GM23338 (cell line): ENCODE measurements around the gene OTUB1. TPM values are rescaled to one million over a fixed set of nuclear protein-coding genes. Genes with fewer than 3 reads are reported as not detected.
A peak's percentile ranks its signal among the peaks of the same experiment; 100 is the strongest.

Experiments used
- ATAC-seq: fragments of 200-7000 bp; cut with Tn5 transposase; 3 replicates; pipeline ENCODE4 v1.9.1; 2020
- DNase-seq: peaks from one replicate; pipeline ENCODE4 v3.0.0-alpha.2; 2015; ENCODE audit warnings: low spot score
- H2AFZ ChIP-seq: fragments of 200-600 bp; sonication (generic); 2 replicates; pipeline ENCODE4 v1.8.0; 2016; ENCODE audit warnings: antibody characterized with exemption, mild to moderate bottlenecking, moderate library complexity
- H3F3A ChIP-seq: fragments of 200-600 bp; sonication (generic); replicated peaks from 2 replicates; pipeline ENCODE4 v1.8.0; 2017; ENCODE audit warnings: antibody characterized with exemption, mixed run types, low read depth
- H3K27ac ChIP-seq: fragments of 200-600 bp; sonication (generic); 2 replicates; pipeline ENCODE4 v1.6.1; 2016; ENCODE audit warnings: low read depth
- H3K27me3 ChIP-seq: fragments of 200-600 bp; sonication (generic); 2 replicates; pipeline ENCODE4 v1.8.0; 2016; ENCODE audit warnings: mild to moderate bottlenecking, mixed run types, moderate library complexity; ENCODE audit not compliant: insufficient read depth
- H3K36me3 ChIP-seq: fragments of 200-600 bp; sonication (generic); 2 replicates; pipeline ENCODE4 v1.8.0; 2016; ENCODE audit warnings: mild to moderate bottlenecking; ENCODE audit not compliant: insufficient read depth
- H3K4me1 ChIP-seq: fragments of 200-600 bp; sonication (generic); 2 replicates; pipeline ENCODE4 v1.8.0; 2016; ENCODE audit warnings: mild to moderate bottlenecking, moderate library complexity; ENCODE audit not compliant: insufficient read depth
- H3K4me2 ChIP-seq: fragments of 200-600 bp; sonication (generic); 2 replicates; pipeline ENCODE4 v1.7.1; 2017; ENCODE audit warnings: mixed run types
- H3K4me3 ChIP-seq: fragments of 200-600 bp; sonication (generic); 2 replicates; pipeline ENCODE4 v1.6.1; 2016; ENCODE audit warnings: mixed run types
- H3K79me2 ChIP-seq: fragments of 200-600 bp; sonication (generic); replicated peaks from 2 replicates; pipeline ENCODE4 v1.8.0; 2017; ENCODE audit warnings: mild to moderate bottlenecking; ENCODE audit not compliant: insufficient read depth
- H3K9me2 ChIP-seq: fragments of 200-600 bp; sonication (generic); 2 replicates; pipeline ENCODE4 v1.8.0; 2017; ENCODE audit not compliant: insufficient read depth
- H4K20me1 ChIP-seq: fragments of 200-600 bp; sonication (generic); replicated peaks from 2 replicates; pipeline ENCODE4 v1.8.0; 2017; ENCODE audit warnings: mild to moderate bottlenecking; ENCODE audit not compliant: insufficient read depth
- H3K27ac Mint-ChIP-seq: 2 replicates; pipeline ENCODE4 v1.8.0; 2020; ENCODE audit warnings: inconsistent platforms, mild to moderate bottlenecking, moderate library complexity, mixed read lengths
- H3K27me3 Mint-ChIP-seq: 3 replicates; pipeline ENCODE4 v1.8.0; 2022; ENCODE audit warnings: low read depth, mild to moderate bottlenecking, moderate library complexity, mixed read lengths, inconsistent platforms; ENCODE audit not compliant: insufficient read depth, poor library complexity
- H3K36me3 Mint-ChIP-seq: 3 replicates; pipeline ENCODE4 v1.8.0; 2021; ENCODE audit warnings: low read depth, mild to moderate bottlenecking, inconsistent platforms, moderate library complexity, mixed read lengths
- H3K4me1 Mint-ChIP-seq: 3 replicates; pipeline ENCODE4 v1.8.0; 2020; ENCODE audit warnings: mild to moderate bottlenecking, inconsistent platforms, mixed read lengths
- H3K4me3 Mint-ChIP-seq: 3 replicates; pipeline ENCODE4 v1.8.0; 2021; ENCODE audit warnings: moderate library complexity, mild to moderate bottlenecking, inconsistent platforms, mixed read lengths
- H3K9me3 Mint-ChIP-seq: 3 replicates; pipeline ENCODE4 v1.8.0; 2020; ENCODE audit warnings: moderate library complexity, mild to moderate bottlenecking, inconsistent platforms, mixed read lengths
- CREB1 ChIP-seq: fragments of 250-450 bp; sonication (Bioruptor Pico); IDR thresholded peaks from 2 replicates; pipeline ENCODE4 v1.5.0; 2020; ENCODE audit warnings: low read depth, mild to moderate bottlenecking, moderate library complexity
- EZH2 ChIP-seq: fragments of 200-600 bp; sonication (generic); IDR thresholded peaks from one replicate; pipeline ENCODE4 v1.8.0; 2017; ENCODE audit warnings: antibody characterized with exemption, mild to moderate bottlenecking, low read depth; ENCODE audit not compliant: unreplicated experiment
- NANOG ChIP-seq: IDR thresholded peaks from 2 replicates; pipeline ENCODE4 v1.6.1; 2016; ENCODE audit warnings: antibody characterized with exemption, borderline replicate concordance
- POLR2AphosphoS5 ChIP-seq: IDR thresholded peaks from 2 replicates; pipeline ENCODE4 v1.6.1; 2016; ENCODE audit warnings: antibody characterized with exemption, low read depth
- STAT1 ChIP-seq: IDR thresholded peaks from one replicate; pipeline ENCODE4 v1.6.1; 2016; ENCODE audit warnings: antibody characterized with exemption; ENCODE audit not compliant: unreplicated experiment
- ZNF114 ChIP-seq: fragments of 250-450 bp; sonication (Bioruptor Pico); IDR thresholded peaks from 2 replicates; pipeline ENCODE4 v1.5.0; 2020; ENCODE audit warnings: mild to moderate bottlenecking, moderate library complexity
- ZNF331 ChIP-seq: fragments of 250-450 bp; sonication (Bioruptor Pico); IDR thresholded peaks from 2 replicates; pipeline ENCODE4 v1.5.0; 2020; ENCODE audit warnings: low read depth, mild to moderate bottlenecking, moderate library complexity
- polyA plus RNA-seq: library from polyadenylated mRNA; unstranded; fragments of >200 nt; fragmentation: Nextera tagmentation; extraction: Ambion mirVana; gene quantifications from 2 replicates; pipeline ENCODE4 v1.2.1, GENCODE V29; 2016
- total RNA-seq: library from RNA; depleted of rRNA; stranded (reverse); fragments of >200 nt; shearing (Covaris generic); gene quantifications from 2 replicates; pipeline ENCODE4 v1.2.3, GENCODE V29; 2014
- TF ChIP-seq, protein P1 (sequence below), 2 experiments: fragments of 200-600 bp in 1 of 2; sonication (generic) in 1 of 2; conservative IDR thresholded peaks; 2 replicates each; pipeline versions ENCODE4 v1.5.1 to v1.6.1; 2016 to 2017; ENCODE audit warnings: antibody characterized with exemption in 2 of 2, low read depth in 2 of 2, mild to moderate bottlenecking in 2 of 2, moderate library complexity in 1 of 2
- TF ChIP-seq, protein P2 (sequence below): IDR thresholded peaks from one replicate; pipeline ENCODE4 v1.6.1; 2018; ENCODE audit warnings: antibody characterized with exemption; ENCODE audit not compliant: unreplicated experiment
- TF ChIP-seq, protein P3 (sequence below): IDR thresholded peaks from 2 replicates; pipeline ENCODE4 v1.6.1; 2016; ENCODE audit warnings: antibody characterized with exemption

The OTUB1 gene
- total and polyA plus RNA-seq, 2 experiments from 2014 or later, result 122 to 207 TPM

DNA sequence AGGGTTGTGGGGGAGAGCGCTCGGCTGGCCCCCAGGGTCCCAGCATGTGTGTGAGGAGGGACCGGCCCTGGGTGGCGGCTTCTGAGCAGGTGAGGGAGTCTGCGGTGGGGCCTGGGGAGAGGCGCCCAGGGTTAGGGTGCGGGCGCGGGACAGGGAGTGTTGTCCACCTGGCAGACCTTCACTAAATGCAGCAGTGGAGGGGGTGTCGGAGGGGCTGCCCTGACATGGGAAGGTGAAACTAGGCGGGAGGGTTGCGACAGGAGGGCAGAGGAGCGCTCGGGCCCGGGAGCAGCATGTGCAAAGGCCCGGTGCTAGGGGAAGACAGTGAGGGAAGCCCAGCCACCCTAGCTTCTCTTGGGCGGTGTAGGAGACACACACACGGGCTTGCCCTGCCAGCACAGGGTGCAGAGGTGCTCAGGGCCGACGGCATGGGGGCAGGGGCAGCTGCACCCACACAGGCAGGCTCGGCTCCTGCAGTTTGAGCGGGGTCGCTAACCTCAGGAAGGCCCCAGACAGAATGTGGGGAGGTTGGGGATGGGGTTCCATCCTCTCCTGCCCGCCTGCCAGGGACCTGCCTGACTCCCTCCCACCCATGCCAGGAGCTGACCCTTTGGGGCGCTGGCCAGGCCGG is 22.2 kb downstream of the OTUB1 start:
- H4K20me1 ChIP-seq, result no peaks in the 10 kb centered on the region; the same call in 1 of the 2 replicates
- peaks cover 12% of the 10 kb centered on the region for H3K4me1 ChIP-seq
- peaks cover 23% of the 10 kb centered on the region for H3K4me1 Mint-ChIP-seq
- peaks cover 72% of the 10 kb centered on the region for H3K27me3 Mint-ChIP-seq
- no peaks in the 10 kb centered on the region for H3K36me3 ChIP-seq
- no peak overlapping the region for H3K27ac Mint-ChIP-seq
- no peak overlapping the region for H3K27ac ChIP-seq
- H3K9me2 ChIP-seq, result no peaks in the 10 kb centered on the region
- peaks cover 4% of the 10 kb centered on the region; the same call in 2 of the 3 replicates for H3K9me3 Mint-ChIP-seq
- DNase-seq (no peak), ATAC-seq (peak; percentile 3; the same call in 2 of the 3 replicates)
- peaks cover 27% of the 10 kb centered on the region for H3F3A ChIP-seq
- TF ChIP-seq ZNF331 (CRISPR knock-in tag) (no peak), CREB1 (no peak), NANOG (no peak), POLR2AphosphoS5 (no peak), EZH2 (no peak), STAT1 (no peak), ZNF114 (CRISPR knock-in tag) (no peak)
- TF ChIP-seq, protein P1, sequence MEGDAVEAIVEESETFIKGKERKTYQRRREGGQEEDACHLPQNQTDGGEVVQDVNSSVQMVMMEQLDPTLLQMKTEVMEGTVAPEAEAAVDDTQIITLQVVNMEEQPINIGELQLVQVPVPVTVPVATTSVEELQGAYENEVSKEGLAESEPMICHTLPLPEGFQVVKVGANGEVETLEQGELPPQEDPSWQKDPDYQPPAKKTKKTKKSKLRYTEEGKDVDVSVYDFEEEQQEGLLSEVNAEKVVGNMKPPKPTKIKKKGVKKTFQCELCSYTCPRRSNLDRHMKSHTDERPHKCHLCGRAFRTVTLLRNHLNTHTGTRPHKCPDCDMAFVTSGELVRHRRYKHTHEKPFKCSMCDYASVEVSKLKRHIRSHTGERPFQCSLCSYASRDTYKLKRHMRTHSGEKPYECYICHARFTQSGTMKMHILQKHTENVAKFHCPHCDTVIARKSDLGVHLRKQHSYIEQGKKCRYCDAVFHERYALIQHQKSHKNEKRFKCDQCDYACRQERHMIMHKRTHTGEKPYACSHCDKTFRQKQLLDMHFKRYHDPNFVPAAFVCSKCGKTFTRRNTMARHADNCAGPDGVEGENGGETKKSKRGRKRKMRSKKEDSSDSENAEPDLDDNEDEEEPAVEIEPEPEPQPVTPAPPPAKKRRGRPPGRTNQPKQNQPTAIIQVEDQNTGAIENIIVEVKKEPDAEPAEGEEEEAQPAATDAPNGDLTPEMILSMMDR (conservative IDR thresholded peaks at IDR 0.05; ENCODE audit: low read depth in 2 of 2), result no peak
- TF ChIP-seq, protein P2, sequence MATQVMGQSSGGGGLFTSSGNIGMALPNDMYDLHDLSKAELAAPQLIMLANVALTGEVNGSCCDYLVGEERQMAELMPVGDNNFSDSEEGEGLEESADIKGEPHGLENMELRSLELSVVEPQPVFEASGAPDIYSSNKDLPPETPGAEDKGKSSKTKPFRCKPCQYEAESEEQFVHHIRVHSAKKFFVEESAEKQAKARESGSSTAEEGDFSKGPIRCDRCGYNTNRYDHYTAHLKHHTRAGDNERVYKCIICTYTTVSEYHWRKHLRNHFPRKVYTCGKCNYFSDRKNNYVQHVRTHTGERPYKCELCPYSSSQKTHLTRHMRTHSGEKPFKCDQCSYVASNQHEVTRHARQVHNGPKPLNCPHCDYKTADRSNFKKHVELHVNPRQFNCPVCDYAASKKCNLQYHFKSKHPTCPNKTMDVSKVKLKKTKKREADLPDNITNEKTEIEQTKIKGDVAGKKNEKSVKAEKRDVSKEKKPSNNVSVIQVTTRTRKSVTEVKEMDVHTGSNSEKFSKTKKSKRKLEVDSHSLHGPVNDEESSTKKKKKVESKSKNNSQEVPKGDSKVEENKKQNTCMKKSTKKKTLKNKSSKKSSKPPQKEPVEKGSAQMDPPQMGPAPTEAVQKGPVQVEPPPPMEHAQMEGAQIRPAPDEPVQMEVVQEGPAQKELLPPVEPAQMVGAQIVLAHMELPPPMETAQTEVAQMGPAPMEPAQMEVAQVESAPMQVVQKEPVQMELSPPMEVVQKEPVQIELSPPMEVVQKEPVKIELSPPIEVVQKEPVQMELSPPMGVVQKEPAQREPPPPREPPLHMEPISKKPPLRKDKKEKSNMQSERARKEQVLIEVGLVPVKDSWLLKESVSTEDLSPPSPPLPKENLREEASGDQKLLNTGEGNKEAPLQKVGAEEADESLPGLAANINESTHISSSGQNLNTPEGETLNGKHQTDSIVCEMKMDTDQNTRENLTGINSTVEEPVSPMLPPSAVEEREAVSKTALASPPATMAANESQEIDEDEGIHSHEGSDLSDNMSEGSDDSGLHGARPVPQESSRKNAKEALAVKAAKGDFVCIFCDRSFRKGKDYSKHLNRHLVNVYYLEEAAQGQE, result no peak
- TF ChIP-seq, protein P3, sequence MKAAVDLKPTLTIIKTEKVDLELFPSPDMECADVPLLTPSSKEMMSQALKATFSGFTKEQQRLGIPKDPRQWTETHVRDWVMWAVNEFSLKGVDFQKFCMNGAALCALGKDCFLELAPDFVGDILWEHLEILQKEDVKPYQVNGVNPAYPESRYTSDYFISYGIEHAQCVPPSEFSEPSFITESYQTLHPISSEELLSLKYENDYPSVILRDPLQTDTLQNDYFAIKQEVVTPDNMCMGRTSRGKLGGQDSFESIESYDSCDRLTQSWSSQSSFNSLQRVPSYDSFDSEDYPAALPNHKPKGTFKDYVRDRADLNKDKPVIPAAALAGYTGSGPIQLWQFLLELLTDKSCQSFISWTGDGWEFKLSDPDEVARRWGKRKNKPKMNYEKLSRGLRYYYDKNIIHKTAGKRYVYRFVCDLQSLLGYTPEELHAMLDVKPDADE, result no peak
- peak overlapping the region; percentile 75 for H3K4me3 Mint-ChIP-seq
- H3K4me2 ChIP-seq, result peak overlapping the region; percentile 92
- H3K79me2 ChIP-seq, result no peaks in the 10 kb centered on the region
- peak overlapping the region; percentile 74 for H3K4me3 ChIP-seq
- H3K27me3 ChIP-seq, result peaks cover 95% of the 10 kb centered on the region
- no peak overlapping the region for H2AFZ ChIP-seq
- H3K36me3 Mint-ChIP-seq, result no peaks in the 10 kb centered on the region
